GM12878 (cell line): ENCODE measurements around the gene C20orf202. TPM values are rescaled to one million over a fixed set of nuclear protein-coding genes. Genes with fewer than 3 reads are reported as not detected.

Experiments used
- ATAC-seq: fragments of 200-7000 bp; cut with Tn5 transposase; 3 replicates; pipeline ENCODE4 v1.9.1; 2020; ENCODE audit warnings: mild to moderate bottlenecking, moderate library complexity
- BruUV-seq: library from RNA; stranded (reverse); fragments of 400-500 nt; replicated peaks from 2 replicates; lab custom pipeline; 2021; lab: Mats Ljungman, UMichigan
- CTCF ChIA-PET: fragments of 300-600 bp; sonication (Branson Sonifier 250); formaldehyde crosslinking; extraction: SDS; loops from one replicate; lab custom pipeline; 2021; ENCODE audit warnings: inconsistent platforms; lab: Yijun Ruan, JAX
- POLR2A ChIA-PET: fragments of 350-600 bp; formaldehyde crosslinking; extraction: SDS; loops from one replicate; lab custom pipeline; 2021; ENCODE audit warnings: inconsistent platforms; lab: Charles Lee
- RAD21 ChIA-PET: fragments of 300-600 bp; sonication (Branson Sonifier 250); formaldehyde crosslinking; loops from one replicate; lab custom pipeline; 2023; ENCODE audit warnings: antibody characterized with exemption; ENCODE audit not compliant: unreplicated experiment; lab: Charles Lee
- SMC1A ChIA-PET: fragments of 300-600 bp; sonication (Branson Sonifier 250); formaldehyde crosslinking; loops from one replicate; lab custom pipeline; 2023; ENCODE audit not compliant: unreplicated experiment, uncharacterized antibody; lab: Charles Lee
- DNase-seq: peaks from one replicate; pipeline ENCODE4 v3.0.0-alpha.2; 2011; ENCODE audit warnings: low read depth, low spot score
- FAIRE-seq: peaks from 3 replicates; lab custom pipeline; 2011; peaks lifted over from hg19 to GRCh38; lab: Jason Lieb, UNC
- H2AFZ ChIP-seq: 2 replicates; pipeline ENCODE4 v1.6.0; 2011; ENCODE audit warnings: low read depth, low read length, control low read depth; ENCODE audit not compliant: control insufficient read depth
- H3K27ac ChIP-seq: 2 replicates; pipeline ENCODE4 v1.5.1; 2011; ENCODE audit warnings: control low read depth; ENCODE audit not compliant: control insufficient read depth, insufficient read depth
- H3K27me3 ChIP-seq, 2 experiments: replicated peaks in 1 of 2; 2 replicates each; pipeline versions ENCODE4 v1.6.0 to v1.6.1; 2011; ENCODE audit warnings: low read length in 1 of 2; ENCODE audit not compliant: control insufficient read depth in 2 of 2, insufficient read depth in 2 of 2
- H3K36me3 ChIP-seq, 2 experiments: 2 replicates each; pipeline ENCODE4 v1.5.1; 2011; ENCODE audit warnings: low read length in 1 of 2; ENCODE audit not compliant: control insufficient read depth in 2 of 2, insufficient read depth in 2 of 2
- H3K4me1 ChIP-seq: 2 replicates; pipeline ENCODE4 v1.6.1; 2011; ENCODE audit warnings: mild to moderate bottlenecking, low read length, moderate library complexity, mixed read lengths; ENCODE audit not compliant: control insufficient read depth, insufficient read depth
- H3K4me2 ChIP-seq: 2 replicates; pipeline ENCODE4 v1.6.0; 2011; ENCODE audit warnings: control low read depth; ENCODE audit not compliant: control insufficient read depth, insufficient read depth
- H3K4me3 ChIP-seq: fragments of 200-600 bp; sonication (generic); 2 replicates; pipeline ENCODE4 v1.5.1; 2016
- H3K79me2 ChIP-seq: 2 replicates; pipeline ENCODE4 v1.6.0; 2011; ENCODE audit warnings: low read length; ENCODE audit not compliant: control insufficient read depth, insufficient read depth
- H3K9ac ChIP-seq: 2 replicates; pipeline ENCODE4 v1.8.0; 2011; ENCODE audit warnings: low read length, control low read depth, mixed read lengths; ENCODE audit not compliant: control insufficient read depth, insufficient read depth
- H3K9me3 ChIP-seq: replicated peaks from 3 replicates; pipeline ENCODE4 v1.5.1; 2011; ENCODE audit warnings: mild to moderate bottlenecking, low read length; ENCODE audit not compliant: control insufficient read depth, insufficient read depth
- H4K20me1 ChIP-seq: 2 replicates; pipeline ENCODE4 v1.6.0; 2011; ENCODE audit not compliant: control insufficient read depth, insufficient read depth
- CBX5 ChIP-seq: sonication (generic); IDR thresholded peaks from 2 replicates; pipeline ENCODE4 v1.6.1; 2016; ENCODE audit warnings: low read depth, moderate library complexity, mild to moderate bottlenecking, inconsistent platforms
- CTCF ChIP-seq, 3 experiments: IDR thresholded peaks in 2 of 3; conservative IDR thresholded peaks in 1 of 3; 2 replicates each; pipeline ENCODE4 v1.5.1; 2011; ENCODE audit warnings: low read depth in 3 of 3, low read length in 3 of 3, mild to moderate bottlenecking in 3 of 3, control low read depth in 2 of 3, moderate library complexity in 2 of 3, inconsistent platforms in 1 of 3, mixed read lengths in 1 of 3; ENCODE audit not compliant: control insufficient read depth in 2 of 3, insufficient read depth in 1 of 3; ENCODE audit errors: extremely low read depth in 1 of 3
- HCFC1 ChIP-seq: fragments of 150-350 bp; IDR thresholded peaks from 2 replicates; pipeline ENCODE4 v1.6.1; 2014; ENCODE audit warnings: low read length
- KDM1A ChIP-seq: fragments of 200-600 bp; sonication (generic); IDR thresholded peaks from 2 replicates; pipeline ENCODE4 v1.6.1; 2016; ENCODE audit warnings: borderline replicate concordance
- MEF2A ChIP-seq: IDR thresholded peaks from 2 replicates; pipeline ENCODE4 v1.6.1; 2011; ENCODE audit warnings: low read depth, mild to moderate bottlenecking, low read length, moderate library complexity; ENCODE audit not compliant: insufficient read depth
- NR2C2 ChIP-seq: IDR thresholded peaks from 2 replicates; pipeline ENCODE4 v1.6.1; 2011; ENCODE audit warnings: borderline replicate concordance, low read depth; ENCODE audit not compliant: control insufficient read depth, insufficient read length
- ZNF24 ChIP-seq: fragments of 450-650 bp; IDR thresholded peaks from 2 replicates; pipeline ENCODE4 v1.6.1; 2017; ENCODE audit warnings: antibody characterized with exemption, mild to moderate bottlenecking
- ZNF384 ChIP-seq: IDR thresholded peaks from 2 replicates; pipeline ENCODE4 v1.6.1; 2012; ENCODE audit warnings: low read depth, mild to moderate bottlenecking, low read length, improper control_type of control experiment, borderline replicate concordance
- WGBS: methylation state at CpG from one replicate; pipeline ENCODE4 v1.1.6; 2016; ENCODE audit warnings: low lambda C conversion rate; ENCODE audit not compliant: insufficient replicate concordance, insufficient coverage; ENCODE audit errors: missing lambda C conversion rate; 5-methylcytosine and 5-hydroxymethylcytosine counted together
- in situ Hi-C: fragments of 300-500 bp; cut with MboI; formaldehyde crosslinking; loops from 9 replicates; pipeline ENCODE4 v1.14.3; 2018; ENCODE audit warnings: mixed read lengths
- intact Hi-C: fragments of 100-400 bp; cut with micrococcal nuclease; formaldehyde crosslinking; loops from one replicate; pipeline ENCODE4 v1.14.2; 2022; ENCODE audit not compliant: unreplicated experiment
- polyA plus RNA-seq, 11 experiments: library from polyadenylated mRNA; depleted of rRNA in 4 of 11; unstranded in 6 of 11; stranded (reverse) in 5 of 11; fragments of >200 nt; fragmentation: Nextera tagmentation in 4 of 11; fragmentation: Illumina TruSeq in 1 of 11; extraction: Ambion mirVana in 4 of 11; extraction: Trizol in 1 of 11; gene quantifications; 1 replicate in 1 of 11; 2 replicates in 10 of 11; pipeline versions ENCODE4 v1.2.1 to v1.2.3, GENCODE V29; 2011 to 2016; ENCODE audit warnings: inconsistent platforms in 2 of 11, missing spikeins in 2 of 11, low read depth in 1 of 11
- total RNA-seq, 4 experiments: library from RNA; depleted of rRNA in 3 of 4; stranded (reverse); fragments of >200 nt in 3 of 4; fragmentation: Illumina TruSeq in 1 of 4; extraction: Trizol in 1 of 4; gene quantifications; 2 replicates each; pipeline versions ENCODE4 v1.2.1 to v1.2.3, GENCODE V29; 2013 to 2021
- TF ChIP-seq, protein P1 (sequence below): fragments of 450-650 bp; IDR thresholded peaks from 2 replicates; pipeline ENCODE4 v1.6.1; 2016; ENCODE audit warnings: mild to moderate bottlenecking
- TF ChIP-seq, protein P2 (sequence below): IDR thresholded peaks from 2 replicates; pipeline ENCODE4 v1.6.1; 2012; ENCODE audit warnings: improper control_type of control experiment, low read depth, low read length; ENCODE audit not compliant: insufficient replicate concordance
- TF ChIP-seq, protein P3 (sequence below): fragments of 450-650 bp; formaldehyde crosslinking; IDR thresholded peaks from 2 replicates; pipeline ENCODE4 v1.4.0; 2020; ENCODE audit warnings: mild to moderate bottlenecking, moderate library complexity

The C20orf202 gene
- total and polyA plus RNA-seq, 10 of the 15 experiments (the other 5 are each of a cell fraction or from before 2014, with no cell fraction given) = 0.04 TPM; not detected in 8

DNA sequence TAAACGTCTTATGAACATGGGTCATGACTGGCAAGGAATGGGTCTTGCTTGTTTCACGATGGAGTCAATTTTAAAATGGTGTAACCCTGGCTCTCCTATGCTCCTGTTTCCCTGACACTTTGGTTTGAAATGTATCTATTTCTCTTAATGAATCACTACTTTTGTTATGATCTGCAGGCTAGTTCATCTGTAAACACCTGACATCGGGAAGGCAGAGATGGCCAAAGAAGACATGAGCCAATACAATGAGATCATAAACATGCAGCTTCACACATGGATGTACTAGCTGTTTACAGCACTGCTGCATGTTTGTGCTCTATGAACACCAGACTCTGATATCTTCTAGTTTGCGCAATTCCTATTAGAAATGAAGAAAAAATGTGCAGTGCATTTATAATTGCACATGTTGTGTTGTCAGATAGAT is 11.6 kb downstream of the C20orf202 start:
- Histone ChIP-seq H2AFZ (no peak overlapping the region), H3K4me1 (peaks cover 2% of the 10 kb centered on the region; the same call in 1 of the 2 replicates), H3K27me3 (peaks cover 0 to 4% of the 10 kb centered on the region in 2 experiments; a peak in 1 of 4 replicates), H3K4me3 (no peak overlapping the region), H4K20me1 (no peaks in the 10 kb centered on the region), H3K9ac (no peak overlapping the region), H3K36me3 (no peaks in the 10 kb centered on the region), H3K4me2 (no peak overlapping the region), H3K27ac (no peak overlapping the region), H3K79me2 (no peaks in the 10 kb centered on the region), H3K9me3 (no peaks in the 10 kb centered on the region)
- BruUV-seq = no TSS peak
- ChIA-PET CTCF (interaction anchor here (0.6 to 0.7 kb wide), 2 partner anchors 14 to 257 kb away, joined by 3 read pairs; no protein-coding TSS in a partner anchor), POLR2A (no interaction called here), SMC1A (no interaction called here), RAD21 (no interaction called here)
- WGBS = 47% methylated on average over 4 of the region's 4 CpGs
- ATAC-seq = no peak
- no peak for FAIRE-seq
- in situ Hi-C loops (loop anchor here (5.0 kb wide), 1 partner anchor 398 kb away; no protein-coding TSS in a partner anchor), intact Hi-C loops (no loop called here)
- no peak for DNase-seq
- TF ChIP-seq, protein P1, sequence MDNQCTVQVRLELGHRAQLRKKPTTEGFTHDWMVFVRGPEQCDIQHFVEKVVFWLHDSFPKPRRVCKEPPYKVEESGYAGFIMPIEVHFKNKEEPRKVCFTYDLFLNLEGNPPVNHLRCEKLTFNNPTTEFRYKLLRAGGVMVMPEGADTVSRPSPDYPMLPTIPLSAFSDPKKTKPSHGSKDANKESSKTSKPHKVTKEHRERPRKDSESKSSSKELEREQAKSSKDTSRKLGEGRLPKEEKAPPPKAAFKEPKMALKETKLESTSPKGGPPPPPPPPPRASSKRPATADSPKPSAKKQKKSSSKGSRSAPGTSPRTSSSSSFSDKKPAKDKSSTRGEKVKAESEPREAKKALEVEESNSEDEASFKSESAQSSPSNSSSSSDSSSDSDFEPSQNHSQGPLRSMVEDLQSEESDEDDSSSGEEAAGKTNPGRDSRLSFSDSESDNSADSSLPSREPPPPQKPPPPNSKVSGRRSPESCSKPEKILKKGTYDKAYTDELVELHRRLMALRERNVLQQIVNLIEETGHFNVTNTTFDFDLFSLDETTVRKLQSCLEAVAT = no peak
- TF ChIP-seq NR2C2 = no peak
- TF ChIP-seq, protein P2, sequence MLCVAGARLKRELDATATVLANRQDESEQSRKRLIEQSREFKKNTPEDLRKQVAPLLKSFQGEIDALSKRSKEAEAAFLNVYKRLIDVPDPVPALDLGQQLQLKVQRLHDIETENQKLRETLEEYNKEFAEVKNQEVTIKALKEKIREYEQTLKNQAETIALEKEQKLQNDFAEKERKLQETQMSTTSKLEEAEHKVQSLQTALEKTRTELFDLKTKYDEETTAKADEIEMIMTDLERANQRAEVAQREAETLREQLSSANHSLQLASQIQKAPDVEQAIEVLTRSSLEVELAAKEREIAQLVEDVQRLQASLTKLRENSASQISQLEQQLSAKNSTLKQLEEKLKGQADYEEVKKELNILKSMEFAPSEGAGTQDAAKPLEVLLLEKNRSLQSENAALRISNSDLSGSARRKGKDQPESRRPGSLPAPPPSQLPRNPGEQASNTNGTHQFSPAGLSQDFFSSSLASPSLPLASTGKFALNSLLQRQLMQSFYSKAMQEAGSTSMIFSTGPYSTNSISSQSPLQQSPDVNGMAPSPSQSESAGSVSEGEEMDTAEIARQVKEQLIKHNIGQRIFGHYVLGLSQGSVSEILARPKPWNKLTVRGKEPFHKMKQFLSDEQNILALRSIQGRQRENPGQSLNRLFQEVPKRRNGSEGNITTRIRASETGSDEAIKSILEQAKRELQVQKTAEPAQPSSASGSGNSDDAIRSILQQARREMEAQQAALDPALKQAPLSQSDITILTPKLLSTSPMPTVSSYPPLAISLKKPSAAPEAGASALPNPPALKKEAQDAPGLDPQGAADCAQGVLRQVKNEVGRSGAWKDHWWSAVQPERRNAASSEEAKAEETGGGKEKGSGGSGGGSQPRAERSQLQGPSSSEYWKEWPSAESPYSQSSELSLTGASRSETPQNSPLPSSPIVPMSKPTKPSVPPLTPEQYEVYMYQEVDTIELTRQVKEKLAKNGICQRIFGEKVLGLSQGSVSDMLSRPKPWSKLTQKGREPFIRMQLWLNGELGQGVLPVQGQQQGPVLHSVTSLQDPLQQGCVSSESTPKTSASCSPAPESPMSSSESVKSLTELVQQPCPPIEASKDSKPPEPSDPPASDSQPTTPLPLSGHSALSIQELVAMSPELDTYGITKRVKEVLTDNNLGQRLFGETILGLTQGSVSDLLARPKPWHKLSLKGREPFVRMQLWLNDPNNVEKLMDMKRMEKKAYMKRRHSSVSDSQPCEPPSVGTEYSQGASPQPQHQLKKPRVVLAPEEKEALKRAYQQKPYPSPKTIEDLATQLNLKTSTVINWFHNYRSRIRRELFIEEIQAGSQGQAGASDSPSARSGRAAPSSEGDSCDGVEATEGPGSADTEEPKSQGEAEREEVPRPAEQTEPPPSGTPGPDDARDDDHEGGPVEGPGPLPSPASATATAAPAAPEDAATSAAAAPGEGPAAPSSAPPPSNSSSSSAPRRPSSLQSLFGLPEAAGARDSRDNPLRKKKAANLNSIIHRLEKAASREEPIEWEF = no peak
- TF ChIP-seq ZNF384 = no peak
- TF ChIP-seq CBX5 = no peak
- no peak for TF ChIP-seq KDM1A
- TF ChIP-seq ZNF24 = no peak
- TF ChIP-seq HCFC1 = no peak
- TF ChIP-seq CTCF (IDR thresholded peaks at IDR 0.05 in 2 of 3, conservative IDR thresholded peaks at IDR 0.05 in 1 of 3; ENCODE audit: control insufficient read depth in 2 of 3, extremely low read depth in 1 of 3, insufficient read depth in 1 of 3, low read depth in 3 of 3, low read length in 3 of 3) = no peak
- no peak for TF ChIP-seq MEF2A
- TF ChIP-seq, protein P3, sequence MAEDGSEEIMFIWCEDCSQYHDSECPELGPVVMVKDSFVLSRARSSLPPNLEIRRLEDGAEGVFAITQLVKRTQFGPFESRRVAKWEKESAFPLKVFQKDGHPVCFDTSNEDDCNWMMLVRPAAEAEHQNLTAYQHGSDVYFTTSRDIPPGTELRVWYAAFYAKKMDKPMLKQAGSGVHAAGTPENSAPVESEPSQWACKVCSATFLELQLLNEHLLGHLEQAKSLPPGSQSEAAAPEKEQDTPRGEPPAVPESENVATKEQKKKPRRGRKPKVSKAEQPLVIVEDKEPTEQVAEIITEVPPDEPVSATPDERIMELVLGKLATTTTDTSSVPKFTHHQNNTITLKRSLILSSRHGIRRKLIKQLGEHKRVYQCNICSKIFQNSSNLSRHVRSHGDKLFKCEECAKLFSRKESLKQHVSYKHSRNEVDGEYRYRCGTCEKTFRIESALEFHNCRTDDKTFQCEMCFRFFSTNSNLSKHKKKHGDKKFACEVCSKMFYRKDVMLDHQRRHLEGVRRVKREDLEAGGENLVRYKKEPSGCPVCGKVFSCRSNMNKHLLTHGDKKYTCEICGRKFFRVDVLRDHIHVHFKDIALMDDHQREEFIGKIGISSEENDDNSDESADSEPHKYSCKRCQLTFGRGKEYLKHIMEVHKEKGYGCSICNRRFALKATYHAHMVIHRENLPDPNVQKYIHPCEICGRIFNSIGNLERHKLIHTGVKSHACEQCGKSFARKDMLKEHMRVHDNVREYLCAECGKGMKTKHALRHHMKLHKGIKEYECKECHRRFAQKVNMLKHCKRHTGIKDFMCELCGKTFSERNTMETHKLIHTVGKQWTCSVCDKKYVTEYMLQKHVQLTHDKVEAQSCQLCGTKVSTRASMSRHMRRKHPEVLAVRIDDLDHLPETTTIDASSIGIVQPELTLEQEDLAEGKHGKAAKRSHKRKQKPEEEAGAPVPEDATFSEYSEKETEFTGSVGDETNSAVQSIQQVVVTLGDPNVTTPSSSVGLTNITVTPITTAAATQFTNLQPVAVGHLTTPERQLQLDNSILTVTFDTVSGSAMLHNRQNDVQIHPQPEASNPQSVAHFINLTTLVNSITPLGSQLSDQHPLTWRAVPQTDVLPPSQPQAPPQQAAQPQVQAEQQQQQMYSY (CRISPR knock-in tag) = no peak
